Aorta (tissue), 5 donors: ENCODE measurements around the gene COG6. TPM values are rescaled to one million over a fixed set of nuclear protein-coding genes. Genes with fewer than 3 reads are reported as not detected.

Experiments
- ATAC-seq: fragments of 200-7000 bp; cut with Tn5 transposase; one replicate; pipeline ENCODE4 v1.9.1; 2022; ENCODE audit warnings: moderate library complexity; ENCODE audit not compliant: low FRiP score
- DNase-seq, 2 donors: peaks; one replicate each; pipeline ENCODE4 v3.0.0-alpha.2; 2020
- H3K27ac ChIP-seq, 2 donors: one replicate each; pipeline ENCODE4 v1.5.1; 2013; ENCODE audit warnings: low read length in 2 of 2, mild to moderate bottlenecking in 2 of 2, moderate library complexity in 2 of 2, control low read depth in 1 of 2, inconsistent platforms in 1 of 2, low read depth in 1 of 2
- H3K27me3 ChIP-seq, 2 donors: one replicate each; pipeline ENCODE4 v1.6.1; 2013; ENCODE audit warnings: control low read depth in 1 of 2, low read length in 1 of 2, mild to moderate bottlenecking in 1 of 2, moderate library complexity in 1 of 2; ENCODE audit not compliant: insufficient read depth in 2 of 2, control insufficient read depth in 1 of 2
- H3K36me3 ChIP-seq, 2 donors: one replicate each; pipeline ENCODE4 v1.6.1; 2013; ENCODE audit warnings: control low read depth in 1 of 2, low read length in 1 of 2, mild to moderate bottlenecking in 1 of 2; ENCODE audit not compliant: insufficient read depth in 2 of 2, control insufficient read depth in 1 of 2
- H3K4me1 ChIP-seq, 2 donors: one replicate each; pipeline ENCODE4 v1.6.1; 2013; ENCODE audit warnings: low read length in 2 of 2, control low read depth in 1 of 2, mild to moderate bottlenecking in 1 of 2, moderate library complexity in 1 of 2; ENCODE audit not compliant: insufficient read depth in 2 of 2, control insufficient read depth in 1 of 2
- H3K4me3 ChIP-seq, 2 donors: one replicate each; pipeline ENCODE4 v1.5.1; 2013; ENCODE audit warnings: low read length in 2 of 2, control low read depth in 1 of 2, mild to moderate bottlenecking in 1 of 2
- H3K9me3 ChIP-seq: one replicate; pipeline ENCODE4 v1.6.1; 2013; ENCODE audit warnings: mild to moderate bottlenecking, low read length; ENCODE audit not compliant: control insufficient read depth
- WGBS, 2 donors: extraction: QIAGEN DNeasy Blood & Tissue Kit; methylation state at CpG; one replicate each; pipeline ENCODE4 v1.1.7; 2013; 5-methylcytosine and 5-hydroxymethylcytosine counted together
- intact Hi-C, 2 donors: fragments of 100-400 bp; cut with DNase I; formaldehyde crosslinking; loops; one replicate each; pipeline versions ENCODE4 v1.14.2 to v1.15.0; 2022
- polyA plus RNA-seq, 2 donors: library from polyadenylated mRNA; stranded (reverse); fragments of 200-250 nt; gene quantifications; one replicate each; pipeline ENCODE4 v1.2.3, GENCODE V29; 2013
- total RNA-seq, 2 donors: library from RNA; stranded (reverse); fragmentation: NEBNext Ultra II Directional; extraction: Animal tissue kit (Norgen Biotek cat#: 25700); gene quantifications; one replicate each; pipeline ENCODE4 v1.2.1, GENCODE V29; 2021
- donor health status: healthy with polysubstance abuse.
- donor health status: Bipolar disorder and iron deficiency.
- donor health status: DM: no; HTN: no; CAD: no.
- donor health status: DM: no; HTN: no; CAD: no.
- donor health status: DM: yes; HTN: yes; CAD: no.

Gene COG6
- total and polyA plus RNA-seq, 4 donors: 9.6 to 33.6 (median 21.3) TPM

DNA sequence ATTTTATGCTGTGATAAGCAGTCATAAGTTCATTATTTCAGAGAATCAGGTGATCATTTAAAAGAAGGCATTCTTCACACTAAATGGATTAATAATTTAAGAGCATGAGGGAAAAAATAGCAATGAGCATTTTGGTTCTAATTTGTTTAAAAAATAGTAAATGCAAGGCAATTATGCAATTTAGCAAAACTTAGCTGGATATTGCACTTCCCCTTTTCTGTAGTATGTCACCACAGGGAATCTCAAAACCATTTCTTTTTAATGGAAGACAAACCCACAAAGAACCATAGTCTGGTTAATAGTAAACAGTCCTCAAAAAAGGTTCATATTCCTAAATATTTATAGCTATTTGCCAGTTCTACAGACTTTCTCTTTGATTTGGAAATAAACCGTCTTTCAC is 30.2 kb downstream of the COG6 start:
- no peaks in the 10 kb centered on the region for H3K4me1 ChIP-seq
- no peak for ATAC-seq
- WGBS, 2 donors: 94 to 96% methylated on average over 1 of the region's 1 CpG
- H3K27ac ChIP-seq: no peak overlapping the region
- no peaks in the 10 kb centered on the region for H3K27me3 ChIP-seq
- DNase-seq: no peak
- H3K9me3 ChIP-seq: no peaks in the 10 kb centered on the region
- H3K4me3 ChIP-seq: no peak overlapping the region
- peaks cover 3 to 4% of the 10 kb centered on the region in 2 donors for H3K36me3 ChIP-seq
- intact Hi-C loops: loop anchor here (10.0 kb wide), 2 partner anchors 999 to 1089 kb away; partner anchors contain the start of gene MRPS31 (in 1 of the 2)

DNA sequence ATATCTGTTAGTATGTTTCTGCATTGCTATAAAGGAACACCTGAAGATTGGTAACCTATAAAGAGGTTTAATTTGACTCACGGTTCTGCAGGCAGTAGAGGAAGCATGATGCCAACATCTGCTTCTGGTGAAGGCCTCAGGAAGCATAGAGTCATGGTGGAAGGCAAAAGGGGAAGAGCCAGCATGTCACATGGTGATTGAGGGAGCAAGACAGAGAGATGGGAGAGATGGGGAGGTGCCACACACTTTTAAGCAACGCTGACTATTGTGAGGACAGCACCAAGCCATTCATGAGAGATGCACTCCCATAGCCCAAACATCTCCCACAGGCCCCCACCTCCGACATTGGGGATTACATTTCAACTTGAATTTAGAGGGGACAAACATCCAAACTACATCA is 32.8 kb downstream of the COG6 start:
- no peak for DNase-seq
- ATAC-seq: no peak
- intact Hi-C loops: loop anchor here (10.0 kb wide), 2 partner anchors 997 to 1087 kb away; partner anchors contain the start of gene MRPS31 (in 1 of the 2)
- Histone ChIP-seq H3K9me3 (no peaks in the 10 kb centered on the region), H3K27ac (no peak overlapping the region), H3K4me3 (no peak overlapping the region), H3K27me3 (no peaks in the 10 kb centered on the region), H3K36me3 (peaks cover 3% of the 10 kb centered on the region in 2 donors), H3K4me1 (no peaks in the 10 kb centered on the region)
- 83 to 89% methylated on average over 3 of the region's 3 CpGs for WGBS, 2 donors

DNA sequence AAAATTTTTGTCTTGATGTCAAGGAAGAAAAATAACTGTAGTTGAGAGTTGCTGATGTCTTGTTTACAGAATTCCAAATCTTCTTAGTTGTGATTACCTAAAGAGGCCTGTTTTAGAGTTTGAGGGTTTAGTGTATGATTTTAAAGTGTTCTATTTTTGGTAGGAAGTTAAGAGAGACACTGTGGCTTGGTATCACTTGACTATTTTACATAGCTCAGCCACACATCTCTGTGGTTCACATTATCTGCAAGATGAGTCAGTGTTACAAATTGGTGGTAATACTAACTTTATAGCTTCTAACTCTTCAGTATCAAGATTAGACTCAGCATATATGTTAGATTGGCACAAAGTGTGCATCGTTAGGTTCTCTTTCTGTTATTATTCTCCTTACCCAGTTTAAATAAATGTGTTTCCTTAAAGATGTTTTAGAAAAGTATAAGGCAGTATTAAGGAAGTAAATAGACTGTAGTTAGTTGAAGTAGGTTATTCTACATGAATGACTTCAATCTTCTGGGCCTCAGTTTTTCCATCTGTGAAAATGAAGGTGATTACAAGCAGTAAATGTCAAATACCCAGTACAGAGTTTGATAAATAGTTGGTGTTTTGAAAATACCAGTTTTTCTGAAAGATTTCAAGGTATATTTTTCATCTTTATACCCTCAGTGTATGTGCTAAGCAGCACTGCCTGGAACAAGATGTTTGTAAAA is 33.4 kb downstream of the COG6 start:
- Histone ChIP-seq H3K27me3 (no peaks in the 10 kb centered on the region), H3K36me3 (peaks cover 3% of the 10 kb centered on the region in 2 donors), H3K9me3 (no peaks in the 10 kb centered on the region), H3K4me3 (no peak overlapping the region), H3K4me1 (no peaks in the 10 kb centered on the region), H3K27ac (no peak overlapping the region)
- ATAC-seq (no peak), DNase-seq (no peak)
- intact Hi-C loops: loop anchor here (10.0 kb wide), 2 partner anchors 996 to 1086 kb away; partner anchors contain the start of gene MRPS31 (in 1 of the 2)
- WGBS, 2 donors: 86 to 87% methylated on average over 1 of the region's 1 CpG

DNA sequence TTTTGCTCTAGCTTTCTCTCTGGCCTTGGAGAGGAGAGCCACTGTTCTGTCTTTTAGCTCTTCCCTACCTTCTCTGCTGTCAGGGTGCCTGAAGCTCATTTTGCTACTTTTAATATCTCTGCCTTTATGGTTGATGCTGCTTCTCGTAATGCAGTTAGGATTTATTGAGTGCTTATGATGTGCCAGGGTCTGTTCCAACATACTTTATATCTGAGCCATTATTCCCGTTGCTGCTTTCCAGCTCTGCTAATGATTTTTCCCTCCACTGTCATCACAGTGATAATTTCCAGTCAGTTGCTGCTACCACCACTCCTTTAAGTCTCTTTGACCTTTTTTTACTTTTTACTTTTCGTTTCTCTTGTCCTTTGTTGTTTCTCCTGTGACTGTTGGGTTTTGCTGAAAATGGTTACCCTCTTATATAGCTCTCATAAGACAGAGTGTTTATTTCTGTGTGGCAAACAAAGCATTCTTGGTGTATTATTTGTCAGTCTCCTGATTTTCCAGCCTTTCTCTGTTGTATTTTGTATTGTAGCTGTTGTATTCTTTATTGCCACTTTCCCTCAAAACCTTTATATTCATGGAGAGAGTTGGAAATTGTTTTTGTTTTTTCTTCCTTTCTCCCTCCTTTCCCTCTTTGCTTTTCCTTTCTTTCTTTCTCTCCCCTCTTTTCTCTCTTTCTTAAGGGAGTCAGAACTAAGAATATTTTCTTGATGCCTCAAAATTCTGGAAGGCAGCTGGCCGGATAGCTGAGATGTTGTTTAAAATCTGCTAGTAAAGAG is 37.4 kb downstream of the COG6 start:
- ATAC-seq (no peak), DNase-seq (no peak)
- H3K4me1 ChIP-seq: no peaks in the 10 kb centered on the region
- H3K4me3 ChIP-seq: no peak overlapping the region
- whole genome bisulfite sequencing, 2 donors: 69 to 75% methylated on average over 4 of the region's 4 CpGs
- H3K27ac ChIP-seq: no peak overlapping the region
- peaks cover 0 to 5% of the 10 kb centered on the region in 2 donors for H3K36me3 ChIP-seq
- intact Hi-C loops: no loop called here
- no peaks in the 10 kb centered on the region for H3K27me3 ChIP-seq
- H3K9me3 ChIP-seq: no peaks in the 10 kb centered on the region

DNA sequence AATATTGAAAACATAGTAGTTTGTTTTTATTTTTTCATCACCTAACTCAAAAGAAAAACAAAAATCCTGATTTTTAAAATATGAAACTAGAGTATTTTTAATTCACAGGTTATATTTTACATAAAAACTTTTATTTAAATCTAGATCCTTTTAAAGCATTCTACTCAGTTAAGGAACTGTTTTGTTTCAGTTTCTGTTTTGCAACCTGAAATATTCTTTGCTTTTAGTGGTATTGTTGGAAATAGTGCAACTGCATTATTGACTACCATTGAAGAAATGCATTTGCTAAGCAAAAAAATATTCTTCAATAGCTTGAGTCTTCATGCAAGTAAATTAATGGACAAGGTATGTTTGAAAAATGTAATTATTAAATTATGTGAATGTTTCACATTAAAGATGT is 43.8 kb downstream of the COG6 start:
- no peaks in the 10 kb centered on the region for H3K27me3 ChIP-seq
- no peak overlapping the region for H3K27ac ChIP-seq
- no peaks in the 10 kb centered on the region for H3K4me1 ChIP-seq
- no peak overlapping the region for H3K4me3 ChIP-seq
- ATAC-seq: no peak
- peaks cover 0 to 1% of the 10 kb centered on the region in 2 donors for H3K36me3 ChIP-seq
- intact Hi-C loops: no loop called here
- no peak for DNase-seq
- no peaks in the 10 kb centered on the region for H3K9me3 ChIP-seq

DNA sequence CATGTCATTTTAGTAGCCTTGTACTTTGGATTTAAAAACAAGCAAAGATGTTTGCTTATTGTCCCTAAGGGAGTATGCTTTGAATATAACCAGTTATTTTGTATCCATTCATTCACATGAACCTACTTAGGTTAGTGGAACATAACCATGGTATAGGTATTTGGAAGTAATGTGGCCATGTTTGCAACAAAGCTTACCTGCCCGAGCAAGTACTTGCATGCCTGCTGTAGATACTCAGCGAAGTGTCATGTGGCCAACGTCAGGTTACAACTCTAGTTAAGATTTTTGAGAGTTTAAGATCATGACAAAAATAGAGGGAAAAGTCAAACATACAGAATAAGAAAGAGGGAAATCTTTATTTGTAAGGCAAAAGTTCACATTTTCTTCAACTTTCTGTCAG is 57.2 kb downstream of the COG6 start:
- no peak overlapping the region for H3K27ac ChIP-seq
- H3K4me3 ChIP-seq: no peak overlapping the region
- no peak for ATAC-seq
- DNase-seq: no peak
- H3K4me1 ChIP-seq: no peaks in the 10 kb centered on the region
- 94% methylated on average over 3 of the region's 3 CpGs for WGBS, 2 donors
- intact Hi-C loops: no loop called here
- H3K27me3 ChIP-seq: no peaks in the 10 kb centered on the region
- H3K36me3 ChIP-seq: peaks cover 0 to 2% of the 10 kb centered on the region in 2 donors
- no peaks in the 10 kb centered on the region for H3K9me3 ChIP-seq

DNA sequence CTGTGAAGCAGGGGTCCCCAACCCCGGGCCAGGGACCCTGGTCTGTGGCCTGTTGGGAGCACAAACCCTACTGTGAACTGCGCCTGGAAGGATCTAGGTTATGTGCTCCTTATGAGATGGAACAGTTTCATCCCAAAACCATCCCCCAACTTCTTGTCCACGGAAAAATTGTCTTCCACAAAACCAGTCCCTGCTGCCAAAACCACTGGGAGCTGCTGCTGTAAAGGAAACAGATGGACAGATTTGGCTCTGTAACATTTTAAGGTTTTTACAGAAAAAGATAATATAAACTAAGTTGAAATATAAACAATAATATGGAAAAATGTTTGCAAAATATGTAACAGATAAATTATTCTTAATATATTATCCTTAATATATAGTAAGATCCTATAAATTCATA is 73.7 kb downstream of the COG6 start:
- intact Hi-C loops: no loop called here
- peaks cover 2% of the 10 kb centered on the region in 2 donors for H3K36me3 ChIP-seq
- no peaks in the 10 kb centered on the region for H3K9me3 ChIP-seq
- ATAC-seq (no peak), DNase-seq (no peak)
- 75 to 78% methylated on average over 3 of the region's 3 CpGs for WGBS, 2 donors
- no peaks in the 10 kb centered on the region for H3K27me3 ChIP-seq
- no peak overlapping the region for H3K4me3 ChIP-seq
- H3K4me1 ChIP-seq: no peaks in the 10 kb centered on the region
- no peak overlapping the region for H3K27ac ChIP-seq

DNA sequence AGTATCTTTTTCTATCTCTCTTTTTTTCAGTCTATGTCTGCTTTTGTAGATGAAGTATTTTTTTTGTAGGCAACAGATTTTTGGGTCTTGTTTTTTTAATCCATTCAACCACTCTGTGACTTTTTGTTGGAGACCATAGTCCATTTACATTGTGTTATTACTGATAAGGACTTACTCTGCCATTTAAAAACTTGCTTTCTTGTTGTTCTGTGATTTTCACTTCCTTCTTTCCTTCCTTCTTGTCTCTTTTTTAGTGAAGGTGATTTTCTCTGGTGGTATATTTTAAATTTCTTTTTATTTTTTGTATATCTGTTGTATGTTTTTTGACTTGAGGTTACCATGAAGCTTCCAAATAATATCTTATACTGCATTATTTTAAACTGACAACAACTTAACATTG is 79.5 kb downstream of the COG6 start:
- Histone ChIP-seq H3K36me3 (peaks cover 2 to 4% of the 10 kb centered on the region in 2 donors), H3K4me3 (no peak overlapping the region)
- intact Hi-C loops: no loop called here

DNA sequence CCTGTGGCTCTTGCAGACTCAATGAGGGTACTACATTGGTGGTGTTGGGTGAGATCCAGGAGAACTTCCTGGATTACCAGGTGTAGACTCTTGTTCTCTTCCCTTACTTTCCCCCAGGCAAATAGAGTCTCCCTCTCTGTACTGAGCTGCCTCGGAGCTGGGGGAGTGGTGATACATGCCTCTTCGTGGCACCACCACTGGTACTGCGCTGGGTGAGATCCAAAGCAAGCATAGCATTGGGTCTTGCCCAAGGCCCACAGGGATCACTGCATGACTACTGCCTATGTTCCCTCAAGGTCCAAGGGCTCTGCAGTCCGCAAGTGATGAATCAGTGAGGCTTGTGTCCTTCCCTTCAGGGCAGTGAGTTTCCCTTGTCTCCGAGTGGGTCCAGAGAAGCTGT is 81.6 kb downstream of the COG6 start:
- H3K36me3 ChIP-seq: peaks cover 2 to 4% of the 10 kb centered on the region in 2 donors
- no peaks in the 10 kb centered on the region for H3K4me1 ChIP-seq
- no peak overlapping the region for H3K4me3 ChIP-seq
- WGBS, 2 donors: 84 to 85% methylated on average over 5 of the region's 5 CpGs
- DNase-seq (no peak), ATAC-seq (no peak)
- H3K27me3 ChIP-seq: no peaks in the 10 kb centered on the region
- intact Hi-C loops: no loop called here
- no peak overlapping the region for H3K27ac ChIP-seq
- H3K9me3 ChIP-seq: peaks cover 2% of the 10 kb centered on the region

More for the DNA sequence above, 79.5 kb downstream of the COG6 start:
- Histone ChIP-seq H3K27ac (no peak overlapping the region), H3K9me3 (peaks cover 2% of the 10 kb centered on the region), H3K27me3 (no peaks in the 10 kb centered on the region), H3K4me1 (no peaks in the 10 kb centered on the region)
- ATAC-seq: no peak
- no peak for DNase-seq
